ENCODE data around the gene ADGRB2.

Gene ADGRB2

GRCh38 chr1:31745096-31745945 is 18.8 kb downstream of the ADGRB2 start:
- DNase-seq = peak; percentile 24

DNA sequence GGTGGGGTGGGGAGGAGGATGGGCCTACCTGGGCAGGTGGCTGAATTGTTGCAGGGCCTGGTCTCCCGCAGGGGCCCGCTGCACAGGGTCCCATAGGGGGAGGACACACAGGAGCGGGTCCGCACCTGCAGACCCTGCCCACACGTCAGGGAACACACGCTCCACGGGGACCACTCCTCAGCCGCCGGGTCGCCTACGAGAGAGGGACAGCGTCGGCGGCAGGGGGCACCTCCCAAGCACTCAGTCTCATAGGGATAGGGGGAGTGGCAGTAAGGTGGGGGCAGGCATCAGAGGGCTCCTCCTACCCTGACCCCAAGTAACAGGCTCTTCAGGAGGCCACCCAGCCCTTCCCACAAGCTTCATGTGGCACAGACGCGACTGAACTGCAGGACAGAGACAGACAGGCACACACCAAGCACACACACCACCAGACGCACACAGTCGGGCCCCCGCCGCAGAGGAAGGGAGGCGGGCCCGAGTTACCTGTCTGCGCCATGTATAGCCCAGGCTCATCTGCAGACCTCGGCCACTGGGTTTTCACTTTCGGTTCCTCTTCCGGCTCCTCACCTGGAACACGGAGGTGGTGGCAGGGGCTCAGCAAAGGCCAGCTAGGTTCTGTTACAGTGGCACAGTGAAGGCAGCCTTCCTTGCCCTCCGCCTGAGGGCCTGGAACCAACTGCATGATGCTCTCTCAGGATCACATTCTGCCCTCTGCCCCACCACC is 19.8 kb downstream of the ADGRB2 start:
- no peak for DNase-seq

- no peak for DNase-seq
Observed at GRCh38 chr1:31742462-31743212, 21.5 kb downstream of the ADGRB2 start.

- DNase-seq = no peak
Observed at GRCh38 chr1:31739346-31739745, 24.8 kb downstream of the ADGRB2 start.

GRCh38 chr1:31736675-31737074 is 27.5 kb downstream of the ADGRB2 start:
- DNase-seq = no peak

- no peak for DNase-seq
Observed at GRCh38 chr1:31735571-31735970, 28.6 kb downstream of the ADGRB2 start.

- no peak for DNase-seq
Observed at GRCh38 chr1:31734582-31735107, 29.5 kb downstream of the ADGRB2 start.

DNA sequence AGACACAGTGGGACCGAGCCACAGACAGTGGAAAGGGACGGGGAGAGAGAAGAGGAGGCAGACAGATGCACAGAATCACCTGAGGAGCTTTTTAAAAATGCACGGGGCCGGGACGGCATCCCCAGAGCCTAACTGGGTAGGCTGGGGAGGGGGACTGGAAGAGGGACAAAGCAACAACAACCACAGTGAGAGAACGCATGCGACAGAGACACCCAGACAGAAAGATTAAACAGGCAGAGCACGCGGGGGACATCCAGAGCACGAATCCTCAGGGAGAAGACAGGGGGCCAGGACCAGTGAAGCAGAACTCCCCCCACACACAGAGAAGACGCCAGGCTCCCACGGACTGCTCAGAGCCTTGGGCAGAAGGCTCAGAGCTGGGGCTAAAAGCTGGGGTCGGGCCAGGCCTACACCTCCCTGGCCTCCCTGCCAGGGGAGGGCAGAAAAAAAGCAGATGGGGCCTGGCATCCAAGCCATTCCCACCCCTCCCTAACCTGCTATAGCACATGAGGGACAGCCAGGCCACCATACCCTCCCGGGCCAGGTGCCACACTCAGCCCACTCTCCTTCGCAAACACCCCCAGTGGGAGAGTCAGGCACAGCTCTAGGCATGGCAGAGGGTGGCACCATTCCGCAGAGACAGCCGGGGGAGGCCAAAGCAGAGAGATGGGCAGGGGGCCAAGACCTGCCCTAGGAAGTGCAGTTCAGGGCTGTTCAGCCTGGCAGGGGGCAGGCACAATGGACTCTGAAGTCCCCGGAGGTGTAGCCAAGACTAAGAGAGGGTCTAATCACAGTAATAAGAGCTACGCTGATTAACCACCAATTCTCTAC is 30.5 kb downstream of the ADGRB2 start:
- peak; percentile 37 for DNase-seq

DNA sequence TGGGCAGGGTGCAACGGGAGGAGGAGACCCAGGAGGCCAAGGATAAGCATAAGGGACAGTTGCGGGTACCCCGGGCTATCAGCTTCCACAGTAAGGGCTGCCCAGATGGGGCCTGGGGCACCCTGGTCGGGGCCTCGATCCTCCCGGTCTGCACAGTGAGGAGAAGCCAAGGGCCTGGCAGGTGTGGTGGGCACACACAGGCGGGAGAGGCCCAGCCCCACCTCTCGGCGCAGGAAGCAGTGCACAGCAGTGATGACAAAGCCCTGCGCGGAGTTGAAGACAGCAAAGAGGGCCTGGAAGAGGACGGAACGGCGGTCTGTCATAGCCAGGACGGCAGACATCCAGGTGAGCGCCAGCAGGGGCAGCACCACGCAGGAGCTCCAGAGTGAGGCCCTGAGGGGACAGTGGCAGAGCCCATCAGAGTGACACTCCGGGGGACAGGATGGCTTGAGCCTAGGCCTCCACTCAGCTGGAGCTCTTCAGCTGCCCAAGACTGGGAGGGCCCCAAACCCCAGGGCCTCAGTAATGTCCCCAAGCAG is 31.3 kb downstream of the ADGRB2 start:
- no peak for DNase-seq

- DNase-seq = no peak
Observed at GRCh38 chr1:31732343-31732742, 31.8 kb downstream of the ADGRB2 start.

- no peak for DNase-seq
Observed at GRCh38 chr1:31731049-31731565, 33.0 kb downstream of the ADGRB2 start.

DNA sequence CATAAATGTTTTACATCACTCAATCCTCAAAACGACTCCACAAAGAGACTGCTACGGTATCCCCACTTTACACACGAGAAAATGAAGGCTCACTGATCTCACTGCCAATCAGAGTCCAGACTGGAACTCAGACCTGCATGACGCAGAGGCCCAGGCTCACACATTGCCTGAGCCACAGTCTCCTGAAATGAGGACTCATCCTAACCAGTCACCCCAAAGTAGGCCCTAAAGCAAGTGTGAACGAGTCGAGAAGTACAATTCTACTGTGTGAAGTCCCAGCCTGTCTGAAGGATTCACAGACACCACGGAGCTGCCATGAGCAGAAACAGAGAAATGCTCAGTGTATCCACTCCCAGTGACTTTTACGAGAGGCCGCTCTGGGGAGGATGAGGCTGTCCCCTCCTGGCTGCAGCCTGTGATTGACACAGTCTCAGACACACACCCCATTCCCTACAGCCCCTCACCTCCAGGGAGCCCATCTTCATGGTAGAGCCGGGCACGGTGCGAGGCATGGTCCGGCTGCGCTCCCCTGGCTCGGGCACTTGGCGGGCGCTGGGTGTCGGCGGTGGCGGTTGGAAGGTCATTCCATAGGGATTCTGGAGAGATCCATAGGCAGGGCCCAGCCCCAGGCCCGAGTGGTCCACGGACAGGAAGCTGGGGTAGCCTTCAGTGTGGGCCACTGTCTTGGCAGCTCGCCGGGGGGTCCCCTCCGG is 33.6 kb downstream of the ADGRB2 start:
- DNase-seq = no peak

GRCh38 chr1:31727849-31728248 is 36.3 kb downstream of the ADGRB2 start:
- DNase-seq = no peak

GRCh38 chr1:31727195-31727594 is 36.9 kb downstream of the ADGRB2 start:
- DNase-seq = no peak

DNA sequence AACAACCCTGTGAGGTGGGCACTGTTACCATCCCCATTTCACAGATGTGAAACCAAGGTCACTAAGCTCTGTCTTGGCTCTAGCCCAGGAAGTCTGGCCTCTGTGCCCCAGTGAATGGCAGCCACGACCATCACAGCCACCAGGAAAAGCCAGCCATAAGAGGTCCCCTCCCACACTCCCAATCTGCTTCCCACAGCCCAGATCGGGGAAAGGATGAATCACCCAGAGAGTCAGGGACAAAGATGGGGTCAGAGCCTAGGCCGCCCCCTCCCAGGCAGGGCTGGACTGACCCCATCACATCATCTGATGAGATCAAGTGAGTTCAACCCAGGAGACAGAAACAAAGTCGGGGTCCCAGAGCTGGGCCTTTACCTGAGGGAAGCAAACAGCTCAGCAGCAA is 37.4 kb downstream of the ADGRB2 start:
- DNase-seq = no peak

DNA sequence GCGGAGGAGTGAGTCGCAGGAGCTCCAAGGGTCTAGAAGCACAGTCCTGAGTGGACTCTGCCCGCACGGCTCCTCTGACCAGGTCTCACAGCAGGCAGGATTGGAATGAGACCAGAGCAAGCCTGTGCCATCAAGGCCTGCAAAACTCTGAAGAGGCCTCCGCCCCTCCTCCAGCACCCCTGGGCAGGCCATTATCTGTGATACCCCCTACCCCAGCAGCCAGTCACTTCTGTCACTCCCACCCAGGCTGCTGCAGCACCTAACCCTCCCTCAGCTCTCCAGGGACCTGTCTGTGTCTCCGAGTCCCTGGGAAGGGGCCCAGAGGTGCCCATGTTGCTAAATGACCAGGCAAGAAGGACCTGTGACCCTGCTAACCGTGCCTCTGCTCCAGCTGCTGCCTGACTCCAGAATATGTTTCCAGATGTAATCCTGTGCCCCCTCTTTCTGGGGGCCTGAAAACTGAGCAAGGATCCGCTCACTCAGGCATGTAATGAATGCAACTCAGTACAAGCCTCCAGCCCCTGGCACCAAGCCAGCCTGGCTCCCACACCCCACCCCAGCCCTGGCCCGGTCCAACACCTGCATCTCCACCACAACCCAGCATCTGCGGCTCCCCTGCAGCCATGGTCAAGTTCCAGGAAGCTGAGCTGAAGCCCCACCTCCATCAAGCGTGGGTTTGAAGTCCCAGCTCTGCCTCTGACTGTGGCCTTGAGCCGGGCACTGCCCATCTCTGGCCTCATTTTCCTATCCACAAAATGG is 38.2 kb downstream of the ADGRB2 start:
- peak; percentile 14 for DNase-seq

DNA sequence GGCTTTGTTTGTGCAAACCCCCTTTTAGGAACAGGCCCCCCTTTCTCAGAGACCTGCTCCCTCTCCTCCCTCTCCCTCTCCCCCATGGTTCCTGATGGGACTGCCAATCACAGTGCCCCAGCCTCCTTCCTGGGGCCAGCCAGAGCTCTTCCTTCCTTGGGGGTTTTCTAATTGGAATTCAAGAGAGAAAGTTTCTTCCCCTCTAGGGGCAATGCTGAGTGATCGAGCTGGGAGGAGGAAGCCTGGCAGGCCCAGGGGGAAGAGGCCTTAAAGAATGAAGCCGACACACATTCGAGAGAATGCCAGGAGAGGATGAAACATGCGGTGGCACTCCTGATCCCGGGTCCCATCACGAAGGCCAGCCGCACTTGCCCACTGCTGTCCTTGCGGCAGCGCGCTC is 39.0 kb downstream of the ADGRB2 start:
- no peak for DNase-seq

DNA sequence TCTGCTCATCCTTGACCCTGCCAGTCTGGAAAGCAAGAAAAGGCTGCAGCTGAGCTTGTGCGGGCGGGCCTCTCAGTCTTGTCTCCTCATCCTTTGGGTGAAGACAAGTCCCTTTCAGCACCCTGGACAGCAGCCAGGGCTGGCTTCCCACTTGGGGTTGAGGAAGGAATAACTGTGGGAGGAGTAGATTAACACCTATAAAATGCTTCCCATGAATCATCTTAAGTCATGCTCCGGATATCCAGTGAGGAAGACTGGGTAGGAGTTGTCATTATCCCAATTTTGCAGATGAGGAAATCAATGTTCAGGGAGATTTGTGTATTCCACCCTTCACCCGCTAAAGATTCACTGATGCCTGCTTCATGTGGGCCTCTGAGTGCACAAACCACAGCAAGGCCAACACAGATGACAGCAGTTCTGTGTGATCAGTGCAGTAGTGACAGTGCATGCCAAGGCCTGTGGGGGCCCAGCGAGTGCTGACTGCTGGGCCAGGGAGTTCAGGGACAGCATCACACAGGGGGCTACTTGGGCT is 40.2 kb downstream of the ADGRB2 start:
- DNase-seq = no peak

DNA sequence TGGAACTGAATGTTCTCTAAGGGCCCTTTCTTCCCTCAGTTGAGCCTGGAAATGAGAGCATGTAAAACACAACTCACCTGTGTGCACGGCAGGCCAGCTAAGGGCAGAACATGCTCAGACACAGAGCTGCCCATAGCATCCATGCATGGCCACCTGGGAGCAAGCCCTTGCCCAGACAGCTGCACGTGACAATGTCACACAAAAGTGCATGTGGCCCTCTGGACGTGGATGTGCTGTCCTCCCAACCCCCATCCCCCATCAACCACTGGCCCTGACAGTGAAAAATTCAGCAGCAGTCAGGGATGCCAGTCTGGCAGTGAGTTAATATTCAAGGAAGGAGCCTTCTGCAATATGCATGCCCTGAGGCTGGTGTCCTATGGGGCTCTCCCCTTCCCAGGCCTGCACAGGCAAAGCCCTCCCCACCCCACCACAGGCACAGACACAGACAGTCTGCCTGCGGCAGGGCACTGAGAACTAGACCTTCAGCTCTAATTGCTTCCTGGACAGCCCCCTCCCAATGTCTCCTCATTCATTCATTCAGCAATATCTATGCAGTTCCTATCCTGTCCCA is 45.7 kb downstream of the ADGRB2 start:
- DNase-seq = no peak

- DNase-seq = no peak
Observed at GRCh38 chr1:31717341-31717740, 46.8 kb downstream of the ADGRB2 start.

Measured in NCI-H1105 (cell line).